Gastroesophageal sphincter (tissue), 4 donors: Measurements from ENCODE around the gene ERBB4. TPM values are rescaled to one million over a fixed set of nuclear protein-coding genes. Genes with fewer than 3 reads are reported as not detected.
"Not testable (repeated sequence)": the region's sequence is repeated elsewhere in the genome, so short reads cannot be mapped to it uniquely, and the experiment has no call there.

Experiments
- ATAC-seq: fragments of 150-250 bp; one replicate; pipeline ENCODE4 v1.9.1; 2016; ENCODE audit warnings: mild to moderate bottlenecking, moderate library complexity
- H3K27ac ChIP-seq, 4 donors: fragments of 200-600 bp; sonication (generic) in 3 of 4; 1 replicate in 3 of 4; 2 replicates in 1 of 4; pipeline ENCODE4 v1.5.1; 2016 to 2019
- H3K27me3 ChIP-seq: fragments of 200-600 bp; sonication (generic); one replicate; pipeline ENCODE4 v1.5.1; 2019
- H3K36me3 ChIP-seq, 2 donors: fragments of 200-600 bp; sonication (generic); one replicate each; pipeline ENCODE4 v1.5.1; 2019; ENCODE audit warnings: control low read depth in 1 of 2
- H3K4me1 ChIP-seq, 3 donors: fragments of 200-600 bp; sonication (generic); 1 replicate in 2 of 3; 2 replicates in 1 of 3; pipeline ENCODE4 v1.5.1; 2016 to 2019; ENCODE audit warnings: control low read depth in 2 of 3
- H3K4me3 ChIP-seq, 2 donors: fragments of 200-600 bp; sonication (generic); one replicate each; pipeline ENCODE4 v1.5.1; 2019; ENCODE audit warnings: mild to moderate bottlenecking in 1 of 2, moderate library complexity in 1 of 2
- H3K9me3 ChIP-seq, 3 donors: fragments of 200-600 bp; sonication (generic); one replicate each; pipeline ENCODE4 v1.5.1; 2017 to 2019; ENCODE audit warnings: control low read depth in 2 of 3
- EP300 ChIP-seq: sonication (generic); formaldehyde crosslinking; IDR thresholded peaks from one replicate; pipeline ENCODE4 v1.6.1; 2017; ENCODE audit warnings: antibody characterized with exemption, mild to moderate bottlenecking
- POLR2A ChIP-seq, 2 donors: fragments of 450-650 bp; IDR thresholded peaks; one replicate each; pipeline ENCODE4 v1.6.1; 2017; ENCODE audit warnings: antibody characterized with exemption in 2 of 2, mild to moderate bottlenecking in 2 of 2, moderate library complexity in 1 of 2
- POLR2AphosphoS5 ChIP-seq: sonication (generic); formaldehyde crosslinking; IDR thresholded peaks from one replicate; pipeline ENCODE4 v1.6.1; 2017; ENCODE audit warnings: antibody characterized with exemption
- WGBS, 2 donors: methylation state at CpG; one replicate each; pipeline ENCODE4 v1.1.5; 2018; ENCODE audit warnings: low coverage in 1 of 2; 5-methylcytosine and 5-hydroxymethylcytosine counted together
- total RNA-seq, 4 donors: library from RNA; depleted of rRNA; stranded (reverse); fragments of >200 nt; gene quantifications; one replicate each; pipeline ENCODE4 v1.1.0, GENCODE V29; 2016
- TF ChIP-seq, protein P1 (sequence below), 4 experiments: fragments of 200-600 bp in 2 of 4; fragments of 450-650 bp in 2 of 4; sonication (generic) in 1 of 4; IDR thresholded peaks; one replicate each; pipeline ENCODE4 v1.5.1; 2017 to 2019; ENCODE audit warnings: antibody characterized with exemption in 4 of 4, mild to moderate bottlenecking in 2 of 4, moderate library complexity in 2 of 4

ERBB4 gene
- total RNA-seq, 4 donors from 2014 or later: 0.16 to 0.92 (median 0.50) TPM

DNA sequence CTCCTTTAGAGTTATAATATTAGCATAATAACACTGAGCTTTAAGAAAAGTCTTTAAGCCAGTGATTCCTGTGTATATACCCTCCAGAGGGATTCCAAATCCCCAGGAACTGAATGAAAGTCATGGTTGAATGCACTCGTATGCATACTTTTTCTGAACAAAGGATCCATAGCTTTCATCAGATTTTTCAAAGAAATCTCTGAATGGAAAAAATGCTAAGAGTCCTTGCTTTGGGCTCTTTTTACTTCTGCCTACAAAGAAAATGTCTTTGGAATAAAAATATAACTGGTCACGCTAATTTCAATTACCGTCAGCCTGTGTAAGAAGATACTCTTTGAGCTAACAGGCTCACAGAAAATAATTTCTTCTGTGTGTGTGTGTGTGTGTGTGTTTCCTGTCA lies 939.5 kb downstream of the ERBB4 start:
- H3K9me3 ChIP-seq: peaks cover 0 to 4% (median 0%) of the 10 kb centered on the region in 3 donors
- ATAC-seq: no peak
- no peak overlapping the region for H3K27ac ChIP-seq
- no peaks in the 10 kb centered on the region for H3K36me3 ChIP-seq
- 35 to 50% methylated on average over 3 of the region's 3 CpGs for WGBS, 2 donors
- peaks cover 3% of the 10 kb centered on the region for H3K27me3 ChIP-seq
- H3K4me1 ChIP-seq: no peaks in the 10 kb centered on the region
- no peak overlapping the region for H3K4me3 ChIP-seq
- TF ChIP-seq EP300 (no peak), POLR2A (IDR thresholded peaks at IDR 0.05) (no peak), POLR2AphosphoS5 (no peak)
- TF ChIP-seq, protein P1, sequence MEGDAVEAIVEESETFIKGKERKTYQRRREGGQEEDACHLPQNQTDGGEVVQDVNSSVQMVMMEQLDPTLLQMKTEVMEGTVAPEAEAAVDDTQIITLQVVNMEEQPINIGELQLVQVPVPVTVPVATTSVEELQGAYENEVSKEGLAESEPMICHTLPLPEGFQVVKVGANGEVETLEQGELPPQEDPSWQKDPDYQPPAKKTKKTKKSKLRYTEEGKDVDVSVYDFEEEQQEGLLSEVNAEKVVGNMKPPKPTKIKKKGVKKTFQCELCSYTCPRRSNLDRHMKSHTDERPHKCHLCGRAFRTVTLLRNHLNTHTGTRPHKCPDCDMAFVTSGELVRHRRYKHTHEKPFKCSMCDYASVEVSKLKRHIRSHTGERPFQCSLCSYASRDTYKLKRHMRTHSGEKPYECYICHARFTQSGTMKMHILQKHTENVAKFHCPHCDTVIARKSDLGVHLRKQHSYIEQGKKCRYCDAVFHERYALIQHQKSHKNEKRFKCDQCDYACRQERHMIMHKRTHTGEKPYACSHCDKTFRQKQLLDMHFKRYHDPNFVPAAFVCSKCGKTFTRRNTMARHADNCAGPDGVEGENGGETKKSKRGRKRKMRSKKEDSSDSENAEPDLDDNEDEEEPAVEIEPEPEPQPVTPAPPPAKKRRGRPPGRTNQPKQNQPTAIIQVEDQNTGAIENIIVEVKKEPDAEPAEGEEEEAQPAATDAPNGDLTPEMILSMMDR (IDR thresholded peaks at IDR 0.05): no peak

DNA sequence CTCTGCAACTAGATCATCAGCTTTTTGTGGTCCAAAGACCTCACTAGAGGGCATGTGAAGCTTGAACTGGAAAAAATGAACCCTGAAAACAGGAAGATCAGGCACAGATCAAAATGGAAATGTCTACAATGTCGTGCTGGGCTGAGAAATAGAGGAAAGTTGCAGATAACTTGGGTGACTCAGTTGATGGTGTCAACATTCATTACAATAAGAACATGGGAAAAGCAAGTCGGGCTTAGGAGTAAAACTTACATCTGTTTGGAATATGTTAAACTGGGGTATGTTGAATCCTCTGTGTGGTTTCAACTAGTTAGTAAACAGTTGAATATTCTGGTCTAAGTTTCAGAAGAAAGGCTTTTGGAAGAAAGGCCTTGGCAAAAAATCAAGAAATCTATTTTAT lies 940.4 kb downstream of the ERBB4 start:
- Histone ChIP-seq H3K4me1 (no peaks in the 10 kb centered on the region), H3K27me3 (peaks cover 9% of the 10 kb centered on the region), H3K9me3 (peaks cover 0 to 4% (median 0%) of the 10 kb centered on the region in 3 donors), H3K36me3 (no peaks in the 10 kb centered on the region), H3K27ac (no peak overlapping the region), H3K4me3 (no peak overlapping the region)
- 33 to 78% methylated on average over 1 to 2 of the region's 2 CpGs for WGBS, 2 donors
- TF ChIP-seq POLR2A (IDR thresholded peaks at IDR 0.05): no peak
- no peak for TF ChIP-seq EP300
- no peak for TF ChIP-seq POLR2AphosphoS5
- TF ChIP-seq, protein P1 (IDR thresholded peaks at IDR 0.05): no peak
- ATAC-seq: no peak

DNA sequence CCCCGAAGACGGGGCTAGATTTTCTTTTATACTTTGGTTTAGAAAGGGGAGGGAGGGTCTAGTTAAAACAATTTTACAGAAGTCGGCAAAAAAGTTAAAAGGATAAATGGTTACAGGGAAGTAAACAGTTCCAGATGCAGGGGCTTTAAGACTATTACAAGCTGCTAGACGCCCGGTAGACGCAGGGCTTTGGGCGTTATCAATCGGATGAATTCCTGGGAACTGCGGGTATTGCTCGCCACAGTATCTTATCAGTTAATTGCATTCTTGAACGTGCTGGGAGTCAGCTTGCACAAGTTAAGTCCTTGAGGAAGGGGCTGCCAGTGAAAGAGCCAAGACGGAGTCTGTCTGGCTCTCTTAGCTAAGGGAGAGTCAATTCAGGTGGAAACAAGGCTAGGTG lies 946.6 kb downstream of the ERBB4 start:
- not testable (repeated sequence) for ATAC-seq, H3K27ac ChIP-seq
- WGBS, 2 donors: 22 to 23% methylated on average over 10 to 12 of the region's 12 CpGs

DNA sequence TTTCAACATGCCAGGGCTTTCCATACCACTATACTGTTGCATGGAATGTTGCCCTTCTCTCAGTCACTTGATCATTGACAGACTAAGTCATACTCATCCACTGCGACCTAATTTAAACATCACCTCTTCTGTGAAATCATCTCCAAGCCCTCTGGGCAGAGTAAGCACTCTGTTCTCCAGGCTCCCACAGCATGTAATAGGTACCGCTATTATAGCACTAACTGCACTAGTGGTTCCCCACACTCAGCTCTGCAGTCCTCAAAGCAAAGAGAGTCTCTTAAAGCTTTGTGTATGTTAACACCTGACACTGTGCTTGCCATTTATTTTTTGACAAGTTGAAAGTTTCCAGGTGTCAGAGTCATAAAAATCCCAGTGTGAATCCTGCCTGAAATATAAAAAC lies 947.2 kb downstream of the ERBB4 start:
- Histone ChIP-seq H3K27ac (no peak overlapping the region), H3K36me3 (no peaks in the 10 kb centered on the region), H3K4me1 (no peaks in the 10 kb centered on the region), H3K4me3 (no peak overlapping the region), H3K9me3 (no peaks in the 10 kb centered on the region), H3K27me3 (peaks cover 16% of the 10 kb centered on the region)
- WGBS, 2 donors: 27 to 31% methylated on average over 2 of the region's 2 CpGs
- ATAC-seq: no peak
- TF ChIP-seq EP300: no peak
- TF ChIP-seq, protein P1 (IDR thresholded peaks at IDR 0.05): no peak
- no peak for TF ChIP-seq POLR2AphosphoS5
- TF ChIP-seq POLR2A (IDR thresholded peaks at IDR 0.05): no peak

More for the DNA sequence above, 946.6 kb downstream of the ERBB4 start:
- not testable (repeated sequence) for H3K36me3 ChIP-seq, H3K9me3 ChIP-seq, H3K4me3 ChIP-seq, H3K4me1 ChIP-seq
- peaks cover 16% of the 10 kb centered on the region for H3K27me3 ChIP-seq

DNA sequence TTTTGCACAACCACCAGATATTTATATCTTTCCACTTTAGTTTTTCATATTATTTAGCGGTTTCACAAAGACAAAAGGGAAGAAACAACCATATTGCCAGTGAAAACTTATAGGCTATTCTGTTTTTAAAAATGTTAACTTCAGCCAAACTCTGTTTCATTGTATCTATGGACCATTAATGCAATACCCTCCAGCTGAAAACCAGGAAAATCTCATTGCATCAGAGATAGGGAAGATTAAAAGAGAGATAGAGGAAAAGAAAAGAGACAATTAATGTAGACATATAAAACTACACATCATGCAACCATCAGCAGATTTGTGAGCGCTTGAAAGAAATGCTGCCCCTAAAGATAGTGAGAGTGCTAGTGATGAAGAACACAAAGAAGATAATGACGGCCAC lies 970.2 kb downstream of the ERBB4 start:
- Histone ChIP-seq H3K4me3 (no peak overlapping the region), H3K9me3 (peaks cover 0 to 4% (median 0%) of the 10 kb centered on the region in 3 donors), H3K27me3 (no peaks in the 10 kb centered on the region), H3K27ac (no peak overlapping the region), H3K36me3 (no peaks in the 10 kb centered on the region), H3K4me1 (no peaks in the 10 kb centered on the region)
- 85 to 93% methylated on average over 3 of the region's 3 CpGs for WGBS, 2 donors
- TF ChIP-seq, protein P1 (IDR thresholded peaks at IDR 0.05): no peak
- TF ChIP-seq POLR2AphosphoS5 (no peak), POLR2A (IDR thresholded peaks at IDR 0.05) (no peak)
- ATAC-seq: no peak
